ENCODE measurements around the gene EPS15. TPM values are rescaled to one million over a fixed set of nuclear protein-coding genes. Genes with fewer than 3 reads are reported as not detected.

EPS15 gene
- total and polyA plus RNA-seq, 2 donors = 28.9 to 35.3 TPM

GRCh38 chr1:51349862-51350261, 169.2 kb downstream of the EPS15 start:
- Histone ChIP-seq H3K4me3 (ENCODE audit: low read length in 2 of 2) (no peak overlapping the region), H3K27me3 (ENCODE audit: control insufficient read depth in 2 of 2, insufficient read depth in 1 of 2, low read length in 1 of 2) (peaks cover 10 to 20% of the 10 kb centered on the region in 2 donors), H3K9me3 (ENCODE audit: control insufficient read depth in 2 of 2, insufficient read depth in 1 of 2, low read length in 1 of 2) (no peaks in the 10 kb centered on the region), H3K36me3 (ENCODE audit: control insufficient read depth in 2 of 2, insufficient read depth in 2 of 2, low read length in 1 of 2) (peaks cover 3% of the 10 kb centered on the region in 2 donors), H3K4me1 (ENCODE audit: control insufficient read depth in 2 of 2, insufficient read depth in 2 of 2, low read length in 2 of 2) (no peaks in the 10 kb centered on the region), H3K27ac (ENCODE audit: low read depth in 1 of 2, low read length in 1 of 2) (no peak overlapping the region)
- no peak for DNase-seq (ENCODE audit: low read depth in 6 of 9, low spot score in 9 of 9)
- WGBS = 99% methylated on average over 3 of the region's 3 CpGs

DNA sequence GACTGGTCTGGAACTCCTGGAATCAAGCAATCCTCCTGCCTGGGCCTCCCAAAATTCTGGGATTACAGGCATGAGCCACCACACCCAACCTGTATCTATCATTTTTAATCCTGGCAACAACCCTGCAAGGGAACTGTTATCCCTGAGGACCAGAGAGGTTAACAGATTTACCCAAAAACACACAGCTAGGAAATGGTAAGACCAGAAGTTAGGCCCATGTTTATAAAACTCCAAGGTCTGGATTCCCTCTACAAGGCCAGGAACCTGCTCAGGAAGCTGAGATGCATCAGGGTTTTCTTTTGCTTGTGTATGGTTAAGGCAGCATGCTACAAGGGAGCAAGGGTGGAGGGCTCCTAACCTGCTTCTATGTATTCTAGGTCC, 170.9 kb downstream of the EPS15 start:
- no peak overlapping the region for H3K4me3 ChIP-seq (ENCODE audit: low read length in 2 of 2)
- H3K9me3 ChIP-seq (ENCODE audit: control insufficient read depth in 2 of 2, insufficient read depth in 1 of 2, low read length in 1 of 2) = no peaks in the 10 kb centered on the region
- peaks cover 18 to 37% of the 10 kb centered on the region in 2 donors for H3K27me3 ChIP-seq (ENCODE audit: control insufficient read depth in 2 of 2, insufficient read depth in 1 of 2, low read length in 1 of 2)
- DNase-seq (ENCODE audit: low read depth in 6 of 9, low spot score in 9 of 9) = no peak
- no peaks in the 10 kb centered on the region for H3K36me3 ChIP-seq (ENCODE audit: control insufficient read depth in 2 of 2, insufficient read depth in 2 of 2, low read length in 1 of 2)
- no peaks in the 10 kb centered on the region for H3K4me1 ChIP-seq (ENCODE audit: control insufficient read depth in 2 of 2, insufficient read depth in 2 of 2, low read length in 2 of 2)
- no peak overlapping the region for H3K27ac ChIP-seq (ENCODE audit: low read depth in 1 of 2, low read length in 1 of 2)

GRCh38 chr1:51347398-51348146, 171.5 kb downstream of the EPS15 start:
- Histone ChIP-seq H3K4me1 (ENCODE audit: control insufficient read depth in 2 of 2, insufficient read depth in 2 of 2, low read length in 2 of 2) (no peaks in the 10 kb centered on the region), H3K36me3 (ENCODE audit: control insufficient read depth in 2 of 2, insufficient read depth in 2 of 2, low read length in 1 of 2) (no peaks in the 10 kb centered on the region), H3K9me3 (ENCODE audit: control insufficient read depth in 2 of 2, insufficient read depth in 1 of 2, low read length in 1 of 2) (no peaks in the 10 kb centered on the region), H3K4me3 (ENCODE audit: low read length in 2 of 2) (no peak overlapping the region), H3K27ac (ENCODE audit: low read depth in 1 of 2, low read length in 1 of 2) (no peak overlapping the region), H3K27me3 (ENCODE audit: control insufficient read depth in 2 of 2, insufficient read depth in 1 of 2, low read length in 1 of 2) (peaks cover 18 to 42% of the 10 kb centered on the region in 2 donors)
- DNase-seq (ENCODE audit: low read depth in 6 of 9, low spot score in 9 of 9) = no peak
- 94% methylated on average over 6 of the region's 6 CpGs for WGBS

DNA sequence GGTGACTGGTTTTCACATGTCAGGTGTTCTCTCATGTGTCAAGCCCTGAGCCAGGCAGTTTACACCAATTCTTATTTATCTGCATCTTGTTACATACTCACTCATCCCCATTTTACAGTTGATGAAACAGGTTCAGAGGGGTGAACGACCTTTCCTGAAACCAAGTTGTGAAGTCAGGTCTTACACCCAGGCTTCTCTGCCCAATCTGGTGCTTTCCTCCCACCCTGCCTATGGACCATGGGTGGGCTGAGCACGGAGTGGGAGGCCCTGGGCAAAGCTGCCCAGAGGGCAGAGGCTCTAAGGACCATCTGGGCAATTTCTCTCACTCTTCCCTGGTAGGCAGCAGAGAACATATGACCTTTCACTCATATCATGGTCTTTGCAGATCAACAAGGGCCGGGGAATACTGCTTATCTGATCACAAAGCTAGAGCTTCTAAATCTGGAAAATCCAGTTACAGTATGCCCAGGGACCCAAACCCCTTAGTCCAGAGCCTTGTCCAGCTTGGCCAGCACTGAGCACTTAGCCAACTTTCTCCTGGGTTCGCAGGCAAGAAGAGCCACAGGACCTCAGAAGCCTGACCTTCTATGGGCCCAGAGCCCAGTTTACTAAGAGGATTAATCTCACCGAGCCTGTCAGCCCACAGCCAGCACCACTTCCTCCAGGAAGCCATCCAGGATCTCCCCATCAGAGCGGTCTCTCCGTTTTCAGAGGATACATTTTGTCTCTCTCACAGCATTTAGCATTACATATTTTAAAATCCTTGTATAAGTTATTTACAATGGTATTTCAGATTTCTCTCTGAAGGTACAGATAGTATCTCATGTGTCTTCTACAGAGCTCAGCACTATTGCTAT, 172.8 kb downstream of the EPS15 start:
- Histone ChIP-seq H3K4me1 (ENCODE audit: control insufficient read depth in 2 of 2, insufficient read depth in 2 of 2, low read length in 2 of 2) (no peaks in the 10 kb centered on the region), H3K27ac (ENCODE audit: low read depth in 1 of 2, low read length in 1 of 2) (no peak overlapping the region), H3K27me3 (ENCODE audit: control insufficient read depth in 2 of 2, insufficient read depth in 1 of 2, low read length in 1 of 2) (peaks cover 18 to 47% of the 10 kb centered on the region in 2 donors), H3K36me3 (ENCODE audit: control insufficient read depth in 2 of 2, insufficient read depth in 2 of 2, low read length in 1 of 2) (no peaks in the 10 kb centered on the region), H3K4me3 (ENCODE audit: low read length in 2 of 2) (no peak overlapping the region), H3K9me3 (ENCODE audit: control insufficient read depth in 2 of 2, insufficient read depth in 1 of 2, low read length in 1 of 2) (no peaks in the 10 kb centered on the region)
- no peak for DNase-seq (ENCODE audit: low read depth in 6 of 9, low spot score in 9 of 9)
- 85% methylated on average over 7 of the region's 7 CpGs for WGBS

- no peaks in the 10 kb centered on the region for H3K36me3 ChIP-seq (ENCODE audit: control insufficient read depth in 2 of 2, insufficient read depth in 2 of 2, low read length in 1 of 2)
- H3K27ac ChIP-seq (ENCODE audit: low read depth in 1 of 2, low read length in 1 of 2) = no peak overlapping the region
- 73% methylated on average over 15 of the region's 15 CpGs for WGBS
- no peaks in the 10 kb centered on the region for H3K9me3 ChIP-seq (ENCODE audit: control insufficient read depth in 2 of 2, insufficient read depth in 1 of 2, low read length in 1 of 2)
- no peak overlapping the region for H3K4me3 ChIP-seq (ENCODE audit: low read length in 2 of 2)
- H3K4me1 ChIP-seq (ENCODE audit: control insufficient read depth in 2 of 2, insufficient read depth in 2 of 2, low read length in 2 of 2) = no peaks in the 10 kb centered on the region
- no peak for DNase-seq (ENCODE audit: low read depth in 6 of 9, low spot score in 9 of 9)
- H3K27me3 ChIP-seq (ENCODE audit: control insufficient read depth in 2 of 2, insufficient read depth in 1 of 2, low read length in 1 of 2) = peaks cover 18 to 47% of the 10 kb centered on the region in 2 donors
Measured at GRCh38 chr1:51345300-51345687, 173.8 kb downstream of the EPS15 start.

DNA sequence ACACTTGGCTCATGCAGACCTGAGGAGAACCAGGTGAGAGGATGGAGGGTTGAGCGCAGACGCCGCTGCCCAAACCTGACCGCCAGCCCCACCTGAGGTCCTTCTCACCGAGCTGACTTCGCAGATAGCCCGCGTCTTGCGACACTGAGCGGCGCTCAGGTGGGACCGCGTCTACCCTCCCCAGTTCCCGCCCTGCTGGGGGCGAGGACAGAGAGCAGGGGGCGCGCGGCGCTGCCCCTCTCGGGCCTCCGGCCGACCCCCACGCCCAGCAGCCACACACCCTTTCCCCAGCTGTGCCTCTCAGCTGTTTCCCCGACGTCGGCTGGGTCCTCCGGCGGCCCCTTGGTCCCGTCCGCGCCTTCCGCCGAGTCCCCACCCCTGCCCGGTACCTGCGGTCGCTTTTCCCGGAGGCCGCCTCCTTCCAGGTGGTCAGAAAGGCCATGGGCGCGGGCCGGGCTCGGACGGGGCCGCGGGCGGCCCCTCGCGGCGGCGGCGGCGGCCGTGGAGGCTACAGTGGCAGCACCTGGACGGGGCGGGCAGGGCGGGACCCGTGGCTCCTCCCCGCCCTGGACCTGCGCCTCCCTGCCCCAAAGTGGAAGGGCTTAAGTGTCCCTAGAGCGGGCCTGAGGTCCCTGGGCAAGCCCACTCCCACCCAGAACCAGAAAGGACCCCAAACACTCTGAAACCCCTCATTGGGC, 174.3 kb downstream of the EPS15 start:
- Histone ChIP-seq H3K27me3 (ENCODE audit: control insufficient read depth in 2 of 2, insufficient read depth in 1 of 2, low read length in 1 of 2) (peaks cover 18 to 47% of the 10 kb centered on the region in 2 donors), H3K36me3 (ENCODE audit: control insufficient read depth in 2 of 2, insufficient read depth in 2 of 2, low read length in 1 of 2) (no peaks in the 10 kb centered on the region), H3K4me3 (ENCODE audit: low read length in 2 of 2) (peak overlapping the region in 1 of 2 donors; percentile 8), H3K27ac (ENCODE audit: low read depth in 1 of 2, low read length in 1 of 2) (no peak overlapping the region), H3K9me3 (ENCODE audit: control insufficient read depth in 2 of 2, insufficient read depth in 1 of 2, low read length in 1 of 2) (no peaks in the 10 kb centered on the region), H3K4me1 (ENCODE audit: control insufficient read depth in 2 of 2, insufficient read depth in 2 of 2, low read length in 2 of 2) (no peaks in the 10 kb centered on the region)
- WGBS = 7% methylated on average over 60 of the region's 60 CpGs
- DNase-seq (ENCODE audit: low read depth in 6 of 9, low spot score in 9 of 9) = no peak

GRCh38 chr1:51344276-51344601, 174.8 kb downstream of the EPS15 start:
- no peak overlapping the region for H3K27ac ChIP-seq (ENCODE audit: low read depth in 1 of 2, low read length in 1 of 2)

DNA sequence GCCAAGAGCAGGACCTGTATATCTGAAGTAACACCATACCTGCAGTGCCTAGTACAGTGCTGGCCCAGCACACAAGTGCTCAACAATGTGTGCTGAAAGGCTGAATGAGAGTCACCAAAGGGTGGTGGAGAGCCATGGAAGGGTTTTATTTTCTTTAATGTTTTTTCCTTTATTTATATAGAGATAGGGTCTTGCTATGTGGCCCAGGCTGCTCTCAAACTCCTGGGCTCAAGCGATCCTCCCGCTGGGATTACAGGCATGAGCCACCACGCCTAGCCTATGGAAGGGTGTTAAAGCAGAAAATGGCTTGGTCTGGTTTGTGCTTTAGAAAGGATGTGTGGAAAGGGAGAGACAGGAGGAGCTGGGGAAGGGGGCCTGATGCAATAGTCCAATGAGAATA, 175.4 kb downstream of the EPS15 start:
- Histone ChIP-seq H3K4me3 (ENCODE audit: low read length in 2 of 2) (no peak overlapping the region), H3K27me3 (ENCODE audit: control insufficient read depth in 2 of 2, insufficient read depth in 1 of 2, low read length in 1 of 2) (peaks cover 18 to 47% of the 10 kb centered on the region in 2 donors), H3K9me3 (ENCODE audit: control insufficient read depth in 2 of 2, insufficient read depth in 1 of 2, low read length in 1 of 2) (no peaks in the 10 kb centered on the region), H3K27ac (ENCODE audit: low read depth in 1 of 2, low read length in 1 of 2) (no peak overlapping the region), H3K4me1 (ENCODE audit: control insufficient read depth in 2 of 2, insufficient read depth in 2 of 2, low read length in 2 of 2) (no peaks in the 10 kb centered on the region), H3K36me3 (ENCODE audit: control insufficient read depth in 2 of 2, insufficient read depth in 2 of 2, low read length in 1 of 2) (no peaks in the 10 kb centered on the region)
- 98% methylated on average over 3 of the region's 3 CpGs for WGBS
- no peak for DNase-seq (ENCODE audit: low read depth in 6 of 9, low spot score in 9 of 9)

More at GRCh38 chr1:51344276-51344601, 174.8 kb downstream of the EPS15 start:
- no peaks in the 10 kb centered on the region for H3K36me3 ChIP-seq (ENCODE audit: control insufficient read depth in 2 of 2, insufficient read depth in 2 of 2, low read length in 1 of 2)
- no peak for DNase-seq (ENCODE audit: low read depth in 6 of 9, low spot score in 9 of 9)
- peaks cover 18 to 47% of the 10 kb centered on the region in 2 donors for H3K27me3 ChIP-seq (ENCODE audit: control insufficient read depth in 2 of 2, insufficient read depth in 1 of 2, low read length in 1 of 2)
- WGBS = 80% methylated on average over 7 of the region's 7 CpGs
- H3K9me3 ChIP-seq (ENCODE audit: control insufficient read depth in 2 of 2, insufficient read depth in 1 of 2, low read length in 1 of 2) = no peaks in the 10 kb centered on the region
- no peaks in the 10 kb centered on the region for H3K4me1 ChIP-seq (ENCODE audit: control insufficient read depth in 2 of 2, insufficient read depth in 2 of 2, low read length in 2 of 2)
- H3K4me3 ChIP-seq (ENCODE audit: low read length in 2 of 2) = no peak overlapping the region

Measured in thymus (tissue), 11 donors.